HG03175 (cell line): ENCODE data around the gene MTRF1L.
A peak's percentile ranks its signal among the peaks of the same experiment; 100 is the strongest.
"Not testable (repeated sequence)": the region's sequence is repeated elsewhere in the genome, so short reads cannot be mapped to it uniquely, and the experiment has no call there.

Experiments
- ATAC-seq: cut with Tn5 transposase; IDR thresholded peaks from one replicate; pipeline ENCODE4 v1.9.1; 2021; ENCODE audit warnings: mild to moderate bottlenecking, moderate library complexity; ENCODE audit not compliant: unreplicated experiment

Gene MTRF1L

DNA sequence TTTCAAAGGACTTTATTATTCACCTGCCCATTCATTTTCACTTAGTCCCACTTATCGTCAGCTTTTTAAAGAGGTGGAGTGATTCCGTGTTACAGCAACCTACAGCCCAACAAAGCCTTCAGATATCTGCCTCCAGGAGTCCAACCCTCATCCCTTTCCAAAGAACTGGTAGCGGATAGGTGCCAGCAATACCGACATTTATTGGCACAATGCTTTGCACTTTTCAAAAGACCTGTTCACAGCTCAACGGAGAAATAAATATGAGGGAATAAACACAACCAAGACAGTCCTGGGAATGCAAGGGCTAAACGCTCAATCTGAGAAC is 819 bp upstream of the MTRF1L start:
- ATAC-seq: peak; percentile 15

GRCh38 chr6:153001767-153002612 is 519 bp downstream of the MTRF1L start:
- peak; percentile 23 for ATAC-seq

DNA sequence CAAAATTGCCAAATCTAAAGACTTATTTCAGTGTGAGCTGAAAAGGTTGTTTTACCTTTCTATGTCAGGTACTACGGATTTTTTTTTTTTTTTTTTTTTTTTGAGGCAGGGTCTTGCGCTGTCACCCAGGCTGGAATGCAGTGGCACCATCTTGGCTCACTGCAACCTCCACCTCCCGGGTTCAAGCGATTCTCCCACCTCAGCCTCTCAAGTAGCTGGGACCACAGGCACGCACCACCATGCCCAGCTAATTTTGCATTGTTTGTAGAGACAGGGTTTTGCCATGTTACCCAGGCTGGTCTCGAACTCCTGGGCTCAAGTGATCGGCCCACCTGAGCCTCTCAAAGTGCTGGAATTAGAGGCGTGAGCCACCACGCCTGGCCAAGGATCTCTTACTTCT is 1.7 kb downstream of the MTRF1L start:
- not testable (repeated sequence) for ATAC-seq

GRCh38 chr6:153000243-153000642 is 2.3 kb downstream of the MTRF1L start:
- no peak for ATAC-seq

DNA sequence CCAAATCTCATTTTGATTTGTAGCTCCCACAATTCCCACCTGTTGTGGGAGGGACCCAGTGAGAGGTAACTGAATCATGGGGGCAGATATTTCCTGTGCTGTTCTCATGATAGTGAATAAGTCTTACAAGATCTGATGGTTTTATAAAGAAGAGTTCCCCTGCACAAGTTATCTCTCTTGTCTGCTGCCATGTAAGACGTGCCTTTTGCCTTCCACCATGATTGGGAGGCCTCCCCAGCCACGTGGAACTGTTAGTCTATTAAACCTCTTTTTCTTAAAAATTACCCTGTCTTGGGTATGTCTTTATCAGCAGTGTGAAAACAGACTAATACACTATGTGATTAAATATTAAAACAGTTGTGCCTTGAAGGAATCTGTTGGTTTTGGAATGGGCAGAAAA is 3.0 kb downstream of the MTRF1L start:
- ATAC-seq: not testable (repeated sequence)

DNA sequence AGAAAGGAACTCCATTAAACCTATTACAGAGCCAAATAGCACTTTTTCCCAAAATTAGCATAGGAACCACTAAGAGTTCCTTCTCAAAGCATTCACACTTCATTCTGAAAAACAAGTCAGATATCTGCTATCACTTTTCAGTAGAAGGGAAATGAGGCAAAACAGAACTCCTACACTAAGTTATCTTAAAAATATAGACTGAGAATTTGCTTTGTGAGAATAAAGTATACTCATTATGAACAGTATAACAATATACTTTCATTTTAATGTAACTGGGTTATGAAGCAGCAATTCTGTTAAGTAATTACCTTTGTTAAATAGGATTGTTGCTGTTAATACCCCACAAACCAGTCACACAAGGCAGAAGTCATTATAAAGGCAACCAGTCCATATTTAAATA is 8.7 kb downstream of the MTRF1L start:
- no peak for ATAC-seq

GRCh38 chr6:152993431-152993830 is 9.1 kb downstream of the MTRF1L start:
- ATAC-seq: no peak

DNA sequence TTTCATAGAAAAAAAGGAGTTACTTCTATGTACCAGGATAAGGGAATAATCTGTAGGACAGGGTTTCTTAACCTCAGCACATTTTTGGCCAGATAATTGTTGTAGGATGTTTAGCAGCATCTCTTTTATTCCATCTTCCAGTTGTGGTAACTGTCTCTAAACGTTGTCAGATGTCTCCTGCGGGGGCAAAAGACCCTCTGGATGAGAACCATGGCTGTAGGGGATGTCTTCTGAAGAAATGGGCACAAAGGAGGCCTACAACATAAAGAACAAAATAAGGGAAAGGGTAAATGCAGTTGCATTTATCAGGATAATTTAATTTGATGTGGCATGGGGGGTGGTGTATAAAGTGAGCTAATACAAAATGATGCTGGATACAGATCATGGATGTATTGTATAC is 15.5 kb downstream of the MTRF1L start:
- no peak for ATAC-seq

DNA sequence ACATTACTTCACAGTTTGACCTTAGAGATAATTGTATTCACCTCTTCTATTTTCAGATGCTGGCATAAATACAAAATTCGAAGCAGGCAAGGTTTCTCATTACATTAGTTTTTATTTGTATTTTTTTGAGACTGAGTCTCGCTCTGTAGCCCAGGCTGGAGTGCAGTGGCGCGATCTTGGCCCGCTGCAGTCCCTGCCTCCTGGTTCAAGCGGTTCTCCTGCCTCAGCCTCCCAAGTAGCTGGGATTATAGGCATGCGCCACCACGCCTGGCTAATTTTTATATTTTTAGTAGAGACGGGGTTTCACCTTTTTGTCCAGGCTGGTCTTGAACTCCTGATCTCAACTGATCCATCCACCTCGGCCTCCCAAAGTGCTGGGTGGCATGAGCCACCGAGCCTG is 17.2 kb downstream of the MTRF1L start:
- not testable (repeated sequence) for ATAC-seq

- ATAC-seq: peak; percentile 22
Observed at GRCh38 chr6:152984513-152984872, 18.0 kb downstream of the MTRF1L start.

GRCh38 chr6:152983637-152984512 is 18.6 kb downstream of the MTRF1L start:
- ATAC-seq: peak; percentile 19

- ATAC-seq: peak; percentile 84
Observed at GRCh38 chr6:152982904-152983636, 19.4 kb downstream of the MTRF1L start, which contains the start of gene FBXO5. FBXO5 (minus strand) TSS chr6:152983041; CDS start chr6:152982959, 82 bp downstream.

DNA sequence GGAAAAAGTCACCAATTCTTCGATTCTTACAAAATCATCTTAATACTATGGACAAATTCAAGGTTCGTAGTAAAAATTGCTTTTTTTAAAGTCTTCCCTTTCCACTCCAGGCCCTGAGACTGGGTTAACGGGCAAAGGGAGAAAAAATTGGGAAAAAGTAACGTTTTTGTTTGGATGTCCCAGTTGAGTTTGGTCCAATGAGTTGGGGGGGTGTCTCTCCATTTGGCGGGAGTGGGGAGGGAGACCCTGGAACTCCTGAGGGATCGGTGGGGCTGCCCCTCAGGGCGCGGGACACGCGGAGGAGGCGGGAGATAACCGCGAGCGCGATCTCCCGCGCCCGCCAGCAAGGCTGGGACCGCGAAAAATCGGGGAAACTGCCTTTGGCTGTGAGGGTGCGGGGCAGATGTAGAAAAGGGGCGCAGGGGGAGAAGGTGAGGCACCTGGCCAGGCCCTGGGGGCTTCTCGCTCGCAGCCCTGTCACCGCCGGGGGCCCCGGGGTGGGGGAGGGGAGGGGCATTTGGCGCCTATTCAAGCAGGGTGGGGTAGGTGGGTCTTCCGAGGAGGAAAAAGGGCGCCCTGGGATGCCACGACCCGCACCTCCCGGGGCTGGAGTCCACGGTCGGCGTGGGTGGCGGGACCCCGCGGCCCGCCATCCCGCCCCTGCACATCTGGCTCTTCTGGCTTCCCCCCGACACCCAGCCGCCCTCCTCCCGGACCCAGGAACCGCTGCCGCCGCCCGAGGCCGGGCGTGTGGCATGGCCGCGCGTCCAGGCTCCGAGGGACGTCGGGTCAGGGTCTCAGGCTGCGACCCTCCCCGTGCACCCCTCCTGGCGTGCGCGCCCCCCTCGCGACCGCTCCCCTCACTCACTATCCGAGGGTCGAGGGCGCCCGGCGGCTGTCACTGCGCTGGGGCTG is 20.3 kb downstream of the MTRF1L start:
- ATAC-seq: no peak

DNA sequence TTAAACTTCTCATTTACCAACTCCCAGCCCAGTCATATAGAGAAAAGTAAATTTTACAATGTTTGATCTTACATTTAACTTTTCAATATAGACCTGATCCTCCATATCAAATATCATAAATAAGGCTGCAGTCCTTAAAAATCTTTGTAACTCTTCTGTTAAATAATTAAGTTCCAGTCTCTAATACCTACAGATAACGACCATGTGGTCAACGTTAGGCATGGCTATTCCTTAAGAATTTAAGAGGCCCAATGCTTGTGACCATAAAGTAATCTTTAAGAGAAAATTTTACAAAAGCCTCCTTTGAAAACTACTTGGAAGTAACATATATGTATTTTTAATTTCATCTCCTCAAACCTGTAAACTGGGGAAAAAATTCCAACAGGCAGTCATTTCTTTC is 21.3 kb downstream of the MTRF1L start:
- no peak for ATAC-seq

- no peak for ATAC-seq
Observed at GRCh38 chr6:152980656-152981055, 21.9 kb downstream of the MTRF1L start.

DNA sequence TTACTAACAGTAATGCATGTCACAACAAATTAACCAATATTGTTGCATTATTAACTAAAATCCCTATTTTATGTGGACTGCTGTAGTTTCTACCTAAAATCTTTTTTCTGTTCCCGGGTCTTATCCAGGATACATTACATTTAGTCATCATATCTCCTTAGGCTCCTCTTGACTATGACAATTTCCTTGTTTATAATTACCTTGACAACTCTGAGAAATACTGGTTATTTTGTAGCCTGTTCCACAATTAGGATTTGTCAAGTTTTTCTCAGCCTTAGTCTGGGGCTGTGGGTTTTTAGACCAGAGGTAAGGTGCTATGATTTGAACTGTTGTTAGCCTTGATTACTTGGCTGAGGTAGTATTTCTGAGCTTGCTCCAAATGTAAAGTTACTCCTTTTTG is 23.4 kb downstream of the MTRF1L start:
- no peak for ATAC-seq

GRCh38 chr6:152978058-152978457 is 24.5 kb downstream of the MTRF1L start:
- no peak for ATAC-seq

GRCh38 chr6:152977556-152977955 is 25.0 kb downstream of the MTRF1L start:
- no peak for ATAC-seq

- ATAC-seq: no peak
Observed at GRCh38 chr6:152976749-152977148, 25.8 kb downstream of the MTRF1L start.

DNA sequence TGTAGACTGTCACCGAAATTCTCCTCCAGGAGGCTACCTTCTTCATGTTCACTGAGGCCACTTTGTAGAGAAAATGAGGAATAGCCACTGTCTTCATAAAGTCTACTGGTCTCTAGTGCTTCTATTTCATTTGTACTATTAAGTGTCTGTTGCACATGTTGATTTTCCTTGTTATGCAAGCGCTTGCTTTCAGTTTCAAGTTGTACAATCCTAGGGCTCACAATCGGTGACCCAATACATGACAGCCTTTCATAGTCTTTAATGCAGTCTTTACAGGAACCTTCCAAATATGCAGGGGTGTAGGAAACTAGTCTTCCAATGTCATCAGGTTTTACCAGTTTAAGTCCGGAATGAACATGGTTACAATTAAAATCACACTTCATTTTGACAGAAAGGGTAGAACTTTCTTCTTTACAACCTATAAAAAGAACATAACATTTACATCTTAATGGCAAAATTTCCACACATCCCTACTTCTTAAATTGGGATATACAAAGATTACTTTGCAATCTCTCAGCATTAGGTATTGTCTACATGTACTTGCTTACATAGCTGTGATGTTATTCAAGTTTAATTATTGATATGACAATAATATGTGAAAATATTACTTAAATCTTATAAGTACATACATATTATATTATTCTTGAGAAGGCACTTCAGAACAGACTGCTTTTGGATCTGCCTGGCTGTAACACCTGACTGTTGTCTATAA is 27.1 kb downstream of the MTRF1L start:
- peak; percentile 54 for ATAC-seq
